Measurements from ENCODE around the gene CHAT. TPM values are rescaled to one million over a fixed set of nuclear protein-coding genes. Genes with fewer than 3 reads are reported as not detected.

The CHAT gene
- total RNA-seq, 1 donor from 2014 or later, result 0.34 TPM

GRCh38 chr10:49661140-49661856 is 47.5 kb downstream of the CHAT start:
- Mint-ChIP-seq H3K27ac (no peak overlapping the region), H3K36me3 (no peaks in the 10 kb centered on the region), H3K27me3 (peaks cover 41% of the 10 kb centered on the region), H3K9me3 (peaks cover 8% of the 10 kb centered on the region), H3K4me3 (no peak overlapping the region), H3K4me1 (ENCODE audit: unreplicated experiment) (peaks cover 7% of the 10 kb centered on the region)
- TF ChIP-seq CTCF (conservative IDR thresholded peaks at IDR 0.05), result no peak
- DNase-seq (ENCODE audit: extremely low spot score, unreplicated experiment), result no peak

- H3K27ac Mint-ChIP-seq, result no peak overlapping the region
- H3K36me3 Mint-ChIP-seq, result no peaks in the 10 kb centered on the region
- H3K4me3 Mint-ChIP-seq, result no peak overlapping the region
- peaks cover 44% of the 10 kb centered on the region for H3K27me3 Mint-ChIP-seq
- H3K4me1 Mint-ChIP-seq (ENCODE audit: unreplicated experiment), result peaks cover 7% of the 10 kb centered on the region
- peaks cover 8% of the 10 kb centered on the region for H3K9me3 Mint-ChIP-seq
- no peak for TF ChIP-seq CTCF (conservative IDR thresholded peaks at IDR 0.05)
- DNase-seq (ENCODE audit: extremely low spot score, unreplicated experiment), result no peak
These were observed 48.5 kb downstream of the CHAT start for GRCh38 chr10:49662169-49662830.

DNA sequence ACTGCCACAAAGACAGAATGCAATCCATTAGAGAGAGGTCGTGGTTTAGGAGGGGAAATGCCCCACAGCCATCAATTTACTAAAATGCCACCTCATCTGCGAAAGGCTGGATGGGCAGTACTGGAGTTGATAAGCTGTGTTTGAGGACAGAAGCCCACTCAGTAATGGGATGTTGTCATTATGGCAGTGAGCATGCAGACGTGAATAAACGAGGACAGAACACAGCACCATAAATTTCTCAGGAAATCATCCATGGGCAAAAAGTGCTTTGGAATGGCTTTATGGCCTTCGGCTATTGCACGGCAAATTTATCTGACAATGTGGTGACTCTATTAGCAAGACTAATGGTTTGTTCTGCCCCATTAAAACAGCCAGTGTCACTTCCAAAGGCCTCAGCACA is 49.8 kb downstream of the CHAT start:
- Mint-ChIP-seq H3K4me3 (no peak overlapping the region), H3K4me1 (ENCODE audit: unreplicated experiment) (peaks cover 7% of the 10 kb centered on the region), H3K27ac (no peak overlapping the region), H3K9me3 (peaks cover 8% of the 10 kb centered on the region), H3K27me3 (peaks cover 53% of the 10 kb centered on the region), H3K36me3 (no peaks in the 10 kb centered on the region)
- TF ChIP-seq CTCF (conservative IDR thresholded peaks at IDR 0.05), result no peak
- DNase-seq (ENCODE audit: extremely low spot score, unreplicated experiment), result no peak

GRCh38 chr10:49664006-49664841 is 50.4 kb downstream of the CHAT start:
- Mint-ChIP-seq H3K27ac (no peak overlapping the region), H3K27me3 (peaks cover 59% of the 10 kb centered on the region), H3K4me1 (ENCODE audit: unreplicated experiment) (peaks cover 7% of the 10 kb centered on the region), H3K4me3 (no peak overlapping the region), H3K9me3 (peaks cover 2% of the 10 kb centered on the region), H3K36me3 (no peaks in the 10 kb centered on the region)
- DNase-seq (ENCODE audit: extremely low spot score, unreplicated experiment), result no peak
- no peak for TF ChIP-seq CTCF (conservative IDR thresholded peaks at IDR 0.05)

DNA sequence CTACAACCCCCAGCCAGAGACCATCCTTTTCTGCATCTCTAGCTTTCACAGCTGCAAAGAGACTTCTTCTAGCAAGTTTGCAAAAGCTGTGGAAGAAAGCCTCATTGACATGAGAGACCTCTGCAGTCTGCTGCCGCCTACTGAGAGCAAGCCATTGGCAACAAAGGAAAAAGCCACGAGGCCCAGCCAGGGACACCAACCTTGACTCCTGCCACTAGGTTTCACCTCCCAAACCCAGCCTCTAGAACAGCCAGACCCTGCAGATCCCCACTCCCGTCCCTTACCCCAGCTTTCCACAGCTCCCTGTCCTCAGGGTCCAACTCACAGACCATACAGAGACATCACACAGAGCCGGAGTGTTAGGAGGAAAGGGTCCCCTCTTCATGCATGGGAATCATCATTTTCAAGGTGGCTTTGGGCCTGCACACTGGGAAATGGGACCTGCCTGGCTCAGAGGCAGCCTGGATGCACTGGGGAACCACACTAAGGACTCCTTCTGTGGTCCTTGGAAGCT is 51.1 kb downstream of the CHAT start:
- H3K4me1 Mint-ChIP-seq (ENCODE audit: unreplicated experiment), result peaks cover 7% of the 10 kb centered on the region
- H3K27ac Mint-ChIP-seq, result no peak overlapping the region
- no peak for TF ChIP-seq CTCF (conservative IDR thresholded peaks at IDR 0.05)
- DNase-seq (ENCODE audit: extremely low spot score, unreplicated experiment), result no peak
- no peaks in the 10 kb centered on the region for H3K36me3 Mint-ChIP-seq
- H3K27me3 Mint-ChIP-seq, result peaks cover 61% of the 10 kb centered on the region
- no peak overlapping the region for H3K4me3 Mint-ChIP-seq
- H3K9me3 Mint-ChIP-seq, result no peaks in the 10 kb centered on the region
